IPS-18a (cell line): ENCODE measurements around the gene TNFAIP3.

Source experiments
- H3K27ac ChIP-seq: one replicate; pipeline ENCODE4 v1.5.1; 2013; ENCODE audit warnings: low read length
- H3K27me3 ChIP-seq: one replicate; pipeline ENCODE4 v1.6.1; 2013; ENCODE audit warnings: mild to moderate bottlenecking, low read length; ENCODE audit not compliant: control insufficient read depth, insufficient read depth
- H3K36me3 ChIP-seq: one replicate; pipeline ENCODE4 v1.6.1; 2013; ENCODE audit warnings: low read depth, low read length; ENCODE audit not compliant: control insufficient read depth
- H3K4me1 ChIP-seq: one replicate; pipeline ENCODE4 v1.6.1; 2013; ENCODE audit warnings: low read depth, low read length; ENCODE audit not compliant: control insufficient read depth
- H3K4me3 ChIP-seq: one replicate; pipeline ENCODE4 v1.5.1; 2013; ENCODE audit warnings: low read length
- H3K9ac ChIP-seq: one replicate; pipeline ENCODE4 v1.6.1; 2013; ENCODE audit warnings: mild to moderate bottlenecking, low read length, moderate library complexity
- H3K9me3 ChIP-seq: one replicate; pipeline ENCODE4 v1.6.1; 2013; ENCODE audit warnings: low read depth, low read length; ENCODE audit not compliant: control insufficient read depth

TNFAIP3 gene

GRCh38 chr6:137875058-137875520 lies 8.0 kb downstream of the TNFAIP3 start:
- Histone ChIP-seq H3K36me3 (peaks cover 37% of the 10 kb centered on the region), H3K4me3 (no peak overlapping the region), H3K9me3 (no peaks in the 10 kb centered on the region), H3K9ac (no peak overlapping the region), H3K27me3 (no peaks in the 10 kb centered on the region), H3K27ac (no peak overlapping the region), H3K4me1 (peaks cover 23% of the 10 kb centered on the region)

- Histone ChIP-seq H3K36me3 (peaks cover 40% of the 10 kb centered on the region), H3K9ac (no peak overlapping the region), H3K4me1 (peaks cover 22% of the 10 kb centered on the region), H3K4me3 (no peak overlapping the region), H3K27me3 (no peaks in the 10 kb centered on the region), H3K27ac (no peak overlapping the region), H3K9me3 (no peaks in the 10 kb centered on the region)
Observed at GRCh38 chr6:137875606-137876005, 8.5 kb downstream of the TNFAIP3 start.

GRCh38 chr6:137876547-137876946 lies 9.5 kb downstream of the TNFAIP3 start:
- H3K36me3 ChIP-seq: peaks cover 48% of the 10 kb centered on the region

GRCh38 chr6:137877113-137877512 lies 10.1 kb downstream of the TNFAIP3 start:
- Histone ChIP-seq H3K36me3 (peaks cover 48% of the 10 kb centered on the region), H3K27ac (no peak overlapping the region), H3K27me3 (no peaks in the 10 kb centered on the region), H3K9ac (no peak overlapping the region), H3K4me3 (no peak overlapping the region), H3K9me3 (no peaks in the 10 kb centered on the region), H3K4me1 (peaks cover 18% of the 10 kb centered on the region)

More at GRCh38 chr6:137876547-137876946, 9.5 kb downstream of the TNFAIP3 start:
- peaks cover 18% of the 10 kb centered on the region for H3K4me1 ChIP-seq
- H3K9me3 ChIP-seq: no peaks in the 10 kb centered on the region
- no peak overlapping the region for H3K9ac ChIP-seq
- no peaks in the 10 kb centered on the region for H3K27me3 ChIP-seq
- H3K27ac ChIP-seq: no peak overlapping the region
- no peak overlapping the region for H3K4me3 ChIP-seq

GRCh38 chr6:137877606-137878005 lies 10.5 kb downstream of the TNFAIP3 start:
- H3K36me3 ChIP-seq: peaks cover 48% of the 10 kb centered on the region
- peaks cover 22% of the 10 kb centered on the region for H3K4me1 ChIP-seq
- H3K9me3 ChIP-seq: no peaks in the 10 kb centered on the region
- no peak overlapping the region for H3K9ac ChIP-seq
- no peaks in the 10 kb centered on the region for H3K27me3 ChIP-seq
- H3K27ac ChIP-seq: no peak overlapping the region
- no peak overlapping the region for H3K4me3 ChIP-seq

GRCh38 chr6:137878029-137878428 lies 11.0 kb downstream of the TNFAIP3 start:
- Histone ChIP-seq H3K36me3 (peaks cover 48% of the 10 kb centered on the region), H3K4me1 (peaks cover 22% of the 10 kb centered on the region), H3K9me3 (no peaks in the 10 kb centered on the region), H3K9ac (no peak overlapping the region), H3K27ac (no peak overlapping the region), H3K27me3 (no peaks in the 10 kb centered on the region), H3K4me3 (no peak overlapping the region)

- Histone ChIP-seq H3K27me3 (no peaks in the 10 kb centered on the region), H3K4me1 (peaks cover 19% of the 10 kb centered on the region), H3K9ac (no peak overlapping the region), H3K9me3 (no peaks in the 10 kb centered on the region), H3K27ac (no peak overlapping the region), H3K36me3 (peaks cover 48% of the 10 kb centered on the region), H3K4me3 (peak overlapping the region; percentile 10)
Observed at GRCh38 chr6:137878486-137879285, 11.6 kb downstream of the TNFAIP3 start.

GRCh38 chr6:137879299-137879698 lies 12.2 kb downstream of the TNFAIP3 start:
- H3K4me3 ChIP-seq: peak overlapping the region; percentile 10
- no peaks in the 10 kb centered on the region for H3K9me3 ChIP-seq
- H3K27ac ChIP-seq: no peak overlapping the region
- peaks cover 19% of the 10 kb centered on the region for H3K4me1 ChIP-seq
- no peak overlapping the region for H3K9ac ChIP-seq
- peaks cover 48% of the 10 kb centered on the region for H3K36me3 ChIP-seq
- no peaks in the 10 kb centered on the region for H3K27me3 ChIP-seq

GRCh38 chr6:137879885-137880745 lies 13.1 kb downstream of the TNFAIP3 start:
- Histone ChIP-seq H3K9me3 (no peaks in the 10 kb centered on the region), H3K27ac (no peak overlapping the region), H3K9ac (no peak overlapping the region), H3K27me3 (no peaks in the 10 kb centered on the region), H3K36me3 (peaks cover 43% of the 10 kb centered on the region), H3K4me3 (no peak overlapping the region), H3K4me1 (peaks cover 19% of the 10 kb centered on the region)

GRCh38 chr6:137880746-137881521 lies 13.9 kb downstream of the TNFAIP3 start:
- H3K27ac ChIP-seq: no peak overlapping the region
- peaks cover 19% of the 10 kb centered on the region for H3K4me1 ChIP-seq
- no peak overlapping the region for H3K9ac ChIP-seq
- peaks cover 37% of the 10 kb centered on the region for H3K36me3 ChIP-seq
- H3K27me3 ChIP-seq: no peaks in the 10 kb centered on the region
- H3K4me3 ChIP-seq: no peak overlapping the region
- no peaks in the 10 kb centered on the region for H3K9me3 ChIP-seq

- no peak overlapping the region for H3K4me3 ChIP-seq
- no peaks in the 10 kb centered on the region for H3K9me3 ChIP-seq
- no peak overlapping the region for H3K27ac ChIP-seq
- no peak overlapping the region for H3K9ac ChIP-seq
- H3K36me3 ChIP-seq: peaks cover 37% of the 10 kb centered on the region
- no peaks in the 10 kb centered on the region for H3K27me3 ChIP-seq
- H3K4me1 ChIP-seq: peaks cover 19% of the 10 kb centered on the region
Observed at GRCh38 chr6:137881522-137881886, 14.4 kb downstream of the TNFAIP3 start.
